DND-41 (cell line): ENCODE data around the gene SCP2D1.

ENCODE experiments used
- ATAC-seq: fragments of 200-7000 bp; cut with Tn5 transposase; 3 replicates; pipeline ENCODE4 v1.9.1; 2021; ENCODE audit warnings: low read depth; ENCODE audit not compliant: insufficient read depth
- DNase-seq: peaks from one replicate; pipeline ENCODE4 v3.0.0-alpha.2; 2020
- H2AFZ ChIP-seq: 2 replicates; pipeline ENCODE4 v1.6.0; 2012; ENCODE audit warnings: low read depth, low read length
- H3K27ac ChIP-seq: 2 replicates; pipeline ENCODE4 v1.5.1; 2012; ENCODE audit warnings: low read length, inconsistent platforms
- H3K27me3 ChIP-seq: fragments of 200-600 bp; sonication (generic); 2 replicates; pipeline ENCODE4 v1.6.0; 2012; ENCODE audit warnings: low read length, mild to moderate bottlenecking, inconsistent platforms; ENCODE audit not compliant: insufficient read depth, poor library complexity
- H3K36me3 ChIP-seq: 2 replicates; pipeline ENCODE4 v1.5.1; 2012; ENCODE audit warnings: low read length, inconsistent platforms; ENCODE audit not compliant: insufficient read depth
- H3K4me1 ChIP-seq: 2 replicates; pipeline ENCODE4 v1.5.1; 2012; ENCODE audit warnings: mild to moderate bottlenecking, low read length; ENCODE audit not compliant: insufficient read depth
- H3K4me2 ChIP-seq: 2 replicates; pipeline ENCODE4 v1.6.0; 2012; ENCODE audit warnings: mild to moderate bottlenecking, moderate library complexity, low read length, inconsistent platforms; ENCODE audit not compliant: insufficient read depth
- H3K4me3 ChIP-seq, 2 experiments: fragments of 200-600 bp in 1 of 2; shearing (Covaris generic) in 1 of 2; 2 replicates each; pipeline ENCODE4 v1.5.1; 2012 to 2016; ENCODE audit warnings: inconsistent platforms in 2 of 2, low read length in 2 of 2, mild to moderate bottlenecking in 2 of 2, low read depth in 1 of 2, moderate library complexity in 1 of 2
- H3K79me2 ChIP-seq: 2 replicates; pipeline ENCODE4 v1.6.0; 2012; ENCODE audit warnings: low read length, inconsistent platforms; ENCODE audit not compliant: insufficient read depth
- H3K9ac ChIP-seq: 2 replicates; pipeline ENCODE4 v1.6.0; 2012; ENCODE audit warnings: low read depth, mild to moderate bottlenecking, inconsistent platforms, low read length, moderate library complexity
- H3K9me3 ChIP-seq: 2 replicates; pipeline ENCODE4 v1.5.1; 2012; ENCODE audit warnings: low read length, moderate library complexity, mild to moderate bottlenecking, inconsistent platforms; ENCODE audit not compliant: insufficient read depth, severe bottlenecking
- H4K20me1 ChIP-seq: 2 replicates; pipeline ENCODE4 v1.6.0; 2012; ENCODE audit warnings: low read length; ENCODE audit not compliant: insufficient read depth
- EZH2 ChIP-seq: IDR thresholded peaks from 3 replicates; pipeline ENCODE4 v1.6.1; 2012; ENCODE audit warnings: borderline replicate concordance, low read depth, mild to moderate bottlenecking, moderate library complexity, low read length, inconsistent platforms; ENCODE audit not compliant: severe bottlenecking
- TF ChIP-seq, protein P1 (sequence below): IDR thresholded peaks from 2 replicates; pipeline ENCODE4 v1.5.1; 2012; ENCODE audit warnings: borderline replicate concordance, low read length, moderate library complexity, mild to moderate bottlenecking; ENCODE audit not compliant: poor library complexity, severe bottlenecking; ENCODE audit errors: extremely low read depth

Gene SCP2D1

DNA sequence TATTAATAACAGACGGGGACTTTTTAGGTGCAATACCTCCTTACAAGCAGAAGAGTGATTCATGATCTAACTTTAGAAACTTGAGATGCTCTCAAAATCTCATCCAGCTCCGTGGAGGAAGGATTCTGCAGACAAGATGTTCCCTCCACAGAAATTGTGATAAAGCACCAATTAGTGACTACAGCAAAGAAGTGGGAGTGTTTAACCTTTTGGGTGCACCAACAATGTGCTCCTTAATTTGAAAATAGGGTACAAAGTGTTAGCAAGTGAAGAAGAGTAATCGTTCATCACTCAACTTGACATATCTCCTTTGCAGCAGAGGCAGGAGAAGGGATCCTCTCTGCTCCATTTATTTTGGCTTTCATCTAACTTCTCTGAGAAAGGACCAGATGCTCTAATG is 22.8 kb upstream of the SCP2D1 start:
- Histone ChIP-seq H3K4me1 (peaks cover 13% of the 10 kb centered on the region), H3K36me3 (no peaks in the 10 kb centered on the region), H3K27me3 (no peaks in the 10 kb centered on the region), H3K4me2 (no peak overlapping the region), H2AFZ (no peak overlapping the region), H3K9me3 (no peaks in the 10 kb centered on the region), H3K9ac (no peak overlapping the region), H3K4me3 (no peak overlapping the region), H3K27ac (no peak overlapping the region), H3K79me2 (no peaks in the 10 kb centered on the region), H4K20me1 (no peaks in the 10 kb centered on the region)
- TF ChIP-seq EZH2, result no peak
- no peak for ATAC-seq
- DNase-seq, result no peak

DNA sequence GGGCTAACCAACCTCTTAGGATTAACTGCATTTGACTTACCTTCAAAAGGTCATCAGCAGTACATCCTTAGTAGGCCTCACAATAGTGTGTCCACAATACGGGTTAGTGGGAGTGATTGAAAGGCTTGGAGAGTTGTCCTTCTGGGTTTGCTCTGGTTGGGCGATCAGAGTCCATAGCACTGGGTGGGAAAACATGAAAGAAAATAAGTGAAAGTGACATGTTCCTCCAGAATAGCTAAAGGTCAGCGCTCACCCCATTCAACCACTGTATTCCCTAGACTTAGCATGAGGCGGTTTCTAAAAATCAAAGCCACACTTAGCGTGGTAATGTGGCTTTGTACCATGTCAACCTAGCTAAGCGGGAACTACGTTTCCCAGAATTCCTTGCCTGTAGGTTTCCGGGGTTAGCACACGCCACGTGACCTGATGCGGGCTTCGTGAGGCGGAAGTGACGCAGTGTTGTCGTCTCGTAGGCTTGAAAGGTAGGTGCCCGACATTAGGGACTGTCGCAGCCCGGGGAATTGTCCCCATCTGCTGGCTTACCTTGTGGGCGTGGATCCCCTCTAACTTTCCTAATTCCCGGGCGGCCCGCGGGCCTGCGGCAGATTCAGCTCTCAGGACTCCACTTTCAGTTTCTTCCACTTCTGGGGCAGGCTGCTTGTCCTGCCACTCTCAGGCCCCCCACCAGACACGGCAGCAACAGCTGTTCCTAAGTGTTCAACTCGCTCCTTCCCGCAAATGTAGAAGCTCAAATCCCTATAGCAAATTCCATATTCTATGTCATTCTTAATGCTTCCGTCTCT is 19.8 kb upstream of the SCP2D1 start:
- Histone ChIP-seq H4K20me1 (no peaks in the 10 kb centered on the region), H3K9ac (peak overlapping the region; percentile 56), H3K4me2 (peak overlapping the region; percentile 74), H3K79me2 (no peaks in the 10 kb centered on the region), H3K4me3 (peak overlapping the region; percentile 53 to 69), H3K36me3 (no peaks in the 10 kb centered on the region), H3K27ac (peak overlapping the region; percentile 58), H2AFZ (peak overlapping the region; percentile 89), H3K9me3 (no peaks in the 10 kb centered on the region), H3K27me3 (no peaks in the 10 kb centered on the region), H3K4me1 (peaks cover 13% of the 10 kb centered on the region)
- TF ChIP-seq, protein P1, sequence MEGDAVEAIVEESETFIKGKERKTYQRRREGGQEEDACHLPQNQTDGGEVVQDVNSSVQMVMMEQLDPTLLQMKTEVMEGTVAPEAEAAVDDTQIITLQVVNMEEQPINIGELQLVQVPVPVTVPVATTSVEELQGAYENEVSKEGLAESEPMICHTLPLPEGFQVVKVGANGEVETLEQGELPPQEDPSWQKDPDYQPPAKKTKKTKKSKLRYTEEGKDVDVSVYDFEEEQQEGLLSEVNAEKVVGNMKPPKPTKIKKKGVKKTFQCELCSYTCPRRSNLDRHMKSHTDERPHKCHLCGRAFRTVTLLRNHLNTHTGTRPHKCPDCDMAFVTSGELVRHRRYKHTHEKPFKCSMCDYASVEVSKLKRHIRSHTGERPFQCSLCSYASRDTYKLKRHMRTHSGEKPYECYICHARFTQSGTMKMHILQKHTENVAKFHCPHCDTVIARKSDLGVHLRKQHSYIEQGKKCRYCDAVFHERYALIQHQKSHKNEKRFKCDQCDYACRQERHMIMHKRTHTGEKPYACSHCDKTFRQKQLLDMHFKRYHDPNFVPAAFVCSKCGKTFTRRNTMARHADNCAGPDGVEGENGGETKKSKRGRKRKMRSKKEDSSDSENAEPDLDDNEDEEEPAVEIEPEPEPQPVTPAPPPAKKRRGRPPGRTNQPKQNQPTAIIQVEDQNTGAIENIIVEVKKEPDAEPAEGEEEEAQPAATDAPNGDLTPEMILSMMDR, result peak; percentile 44
- TF ChIP-seq EZH2, result no peak
- DNase-seq (peak; percentile 88), ATAC-seq (peak; percentile 99)

DNA sequence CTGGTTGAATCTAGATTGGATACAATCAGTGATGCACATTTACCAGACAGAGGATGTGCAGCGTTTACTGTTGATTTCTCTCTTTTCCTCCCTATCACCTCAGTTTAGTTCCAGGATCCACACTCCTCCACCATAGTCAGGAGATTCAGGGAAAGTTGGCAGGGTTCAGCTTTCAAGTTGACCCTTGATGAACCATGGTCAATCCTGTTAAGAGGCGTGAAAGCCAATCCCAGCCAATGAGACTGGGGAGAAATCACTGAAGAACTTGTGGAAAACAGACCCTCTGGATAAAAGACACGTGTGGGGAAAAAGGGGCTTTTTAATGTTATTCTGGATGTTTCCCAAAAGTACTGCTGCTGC is 19.2 kb upstream of the SCP2D1 start:
- peak overlapping the region; percentile 89 for H2AFZ ChIP-seq
- ATAC-seq (no peak), DNase-seq (no peak)
- no peaks in the 10 kb centered on the region for H3K79me2 ChIP-seq
- H3K9me3 ChIP-seq, result no peaks in the 10 kb centered on the region
- H4K20me1 ChIP-seq, result no peaks in the 10 kb centered on the region
- peak overlapping the region; percentile 74 for H3K4me2 ChIP-seq
- TF ChIP-seq, protein P1, result no peak
- TF ChIP-seq EZH2, result no peak
- peak overlapping the region; percentile 56 for H3K9ac ChIP-seq
- peak overlapping the region; percentile 58 for H3K27ac ChIP-seq
- H3K27me3 ChIP-seq, result no peaks in the 10 kb centered on the region
- peaks cover 13% of the 10 kb centered on the region for H3K4me1 ChIP-seq
- peak overlapping the region; percentile 53 to 69 for H3K4me3 ChIP-seq
- H3K36me3 ChIP-seq, result no peaks in the 10 kb centered on the region

GRCh38 chr20:18795366-18795765 is 18.2 kb upstream of the SCP2D1 start:
- TF ChIP-seq EZH2, result no peak
- TF ChIP-seq, protein P1, result no peak
- Histone ChIP-seq H3K27ac (no peak overlapping the region), H3K79me2 (no peaks in the 10 kb centered on the region), H3K4me2 (no peak overlapping the region), H3K9ac (no peak overlapping the region), H2AFZ (no peak overlapping the region), H3K4me1 (peaks cover 13% of the 10 kb centered on the region), H4K20me1 (no peaks in the 10 kb centered on the region), H3K36me3 (no peaks in the 10 kb centered on the region), H3K9me3 (no peaks in the 10 kb centered on the region), H3K4me3 (no peak overlapping the region), H3K27me3 (no peaks in the 10 kb centered on the region)
- ATAC-seq (no peak), DNase-seq (no peak)
